Liver (tissue), 3 donors: ENCODE measurements around the gene EFHD1.

ENCODE experiments used
- EGR1 ChIP-seq, 2 donors: IDR thresholded peaks; 2 replicates each; pipeline ENCODE4 v1.6.1; 2016 to 2018; ENCODE audit warnings: antibody characterized with exemption in 2 of 2, low read depth in 2 of 2
- FOXA2 ChIP-seq: IDR thresholded peaks from 2 replicates; pipeline ENCODE4 v1.6.1; 2016; ENCODE audit warnings: antibody characterized with exemption
- MAX ChIP-seq: IDR thresholded peaks from 2 replicates; pipeline ENCODE4 v1.6.1; 2016; ENCODE audit warnings: antibody characterized with exemption
- NR2F2 ChIP-seq: IDR thresholded peaks from 2 replicates; pipeline ENCODE4 v1.6.1; 2016; ENCODE audit warnings: antibody characterized with exemption
- RAD21 ChIP-seq, 2 donors: IDR thresholded peaks; 2 replicates each; pipeline ENCODE4 v1.6.1; 2016; ENCODE audit warnings: antibody characterized with exemption in 2 of 2, mild to moderate bottlenecking in 2 of 2
- REST ChIP-seq: IDR thresholded peaks from 2 replicates; pipeline ENCODE4 v1.6.1; 2016; ENCODE audit warnings: antibody characterized with exemption, mild to moderate bottlenecking
- RXRA ChIP-seq, 2 donors: IDR thresholded peaks; 2 replicates each; pipeline ENCODE4 v1.6.1; 2017 to 2018; ENCODE audit warnings: antibody characterized with exemption in 2 of 2, mild to moderate bottlenecking in 1 of 2
- SP1 ChIP-seq: IDR thresholded peaks from 2 replicates; pipeline ENCODE4 v1.6.1; 2018; ENCODE audit warnings: antibody characterized with exemption, mild to moderate bottlenecking
- TAF1 ChIP-seq: conservative IDR thresholded peaks from 2 replicates; pipeline ENCODE4 v1.6.1; 2016; ENCODE audit warnings: antibody characterized with exemption, mild to moderate bottlenecking
- YY1 ChIP-seq: IDR thresholded peaks from 2 replicates; pipeline ENCODE4 v1.6.1; 2016; ENCODE audit warnings: antibody characterized with exemption, mild to moderate bottlenecking
- ZBTB33 ChIP-seq: IDR thresholded peaks from 2 replicates; pipeline ENCODE4 v1.6.1; 2016; ENCODE audit warnings: antibody characterized with exemption
- TF ChIP-seq, protein P1 (sequence below): fragments of 150-350 bp; IDR thresholded peaks from 2 replicates; pipeline ENCODE4 v1.5.1; 2017; ENCODE audit warnings: improper control_type of control experiment, low read depth, low read length; ENCODE audit not compliant: missing input control
- TF ChIP-seq, protein P2 (sequence below): IDR thresholded peaks from 2 replicates; pipeline ENCODE4 v1.6.1; 2016; ENCODE audit warnings: antibody characterized with exemption
- donor health status: healthy.
- donor health status: healthy.

DNA sequence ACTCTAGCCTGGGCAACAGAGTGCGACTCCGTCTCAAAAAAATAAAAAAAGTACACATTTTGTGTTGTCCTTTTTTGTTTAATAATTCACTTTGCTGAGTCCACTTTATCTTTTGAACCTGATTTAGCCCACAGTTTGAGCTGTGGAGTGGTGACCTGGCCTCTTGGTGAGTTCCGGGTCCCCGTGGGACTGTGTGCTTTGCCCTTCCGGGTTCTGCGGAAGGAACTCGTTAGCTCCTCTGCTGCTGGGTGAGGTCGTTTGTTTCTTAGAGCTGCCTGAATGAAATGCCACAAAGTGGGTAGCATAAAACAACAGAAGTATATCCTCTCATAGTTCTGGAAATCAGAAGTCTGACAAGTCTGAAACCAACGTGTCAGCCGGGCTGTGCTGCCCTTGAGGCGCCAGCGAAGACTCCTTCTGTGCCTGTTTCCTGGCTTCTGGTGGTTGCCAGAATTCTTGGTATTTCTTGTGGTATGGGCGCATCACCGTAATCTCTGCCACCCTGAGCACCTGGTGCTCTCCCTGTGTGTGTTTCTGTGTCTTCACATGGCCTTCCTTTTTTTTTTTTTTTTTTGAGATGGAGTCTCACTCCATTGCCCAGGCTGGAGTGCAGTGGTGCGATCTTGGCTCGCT lies 3.5 kb downstream of the EFHD1 start:
- TF ChIP-seq, protein P1, sequence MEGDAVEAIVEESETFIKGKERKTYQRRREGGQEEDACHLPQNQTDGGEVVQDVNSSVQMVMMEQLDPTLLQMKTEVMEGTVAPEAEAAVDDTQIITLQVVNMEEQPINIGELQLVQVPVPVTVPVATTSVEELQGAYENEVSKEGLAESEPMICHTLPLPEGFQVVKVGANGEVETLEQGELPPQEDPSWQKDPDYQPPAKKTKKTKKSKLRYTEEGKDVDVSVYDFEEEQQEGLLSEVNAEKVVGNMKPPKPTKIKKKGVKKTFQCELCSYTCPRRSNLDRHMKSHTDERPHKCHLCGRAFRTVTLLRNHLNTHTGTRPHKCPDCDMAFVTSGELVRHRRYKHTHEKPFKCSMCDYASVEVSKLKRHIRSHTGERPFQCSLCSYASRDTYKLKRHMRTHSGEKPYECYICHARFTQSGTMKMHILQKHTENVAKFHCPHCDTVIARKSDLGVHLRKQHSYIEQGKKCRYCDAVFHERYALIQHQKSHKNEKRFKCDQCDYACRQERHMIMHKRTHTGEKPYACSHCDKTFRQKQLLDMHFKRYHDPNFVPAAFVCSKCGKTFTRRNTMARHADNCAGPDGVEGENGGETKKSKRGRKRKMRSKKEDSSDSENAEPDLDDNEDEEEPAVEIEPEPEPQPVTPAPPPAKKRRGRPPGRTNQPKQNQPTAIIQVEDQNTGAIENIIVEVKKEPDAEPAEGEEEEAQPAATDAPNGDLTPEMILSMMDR: no peak
- TF ChIP-seq EGR1 (IDR thresholded peaks at IDR 0.05; ENCODE audit: low read depth in 2 of 2): peak in 1 of 2 donors; percentile 89
- no peak for TF ChIP-seq REST
- peak; percentile 91 for TF ChIP-seq MAX
- no peak for TF ChIP-seq TAF1
- TF ChIP-seq FOXA2: no peak
- peak; percentile 43 for TF ChIP-seq YY1
- TF ChIP-seq RXRA (IDR thresholded peaks at IDR 0.05): peak in 1 of 2 donors; percentile 74
- TF ChIP-seq RAD21 (IDR thresholded peaks at IDR 0.05): no peak
- TF ChIP-seq, protein P2, sequence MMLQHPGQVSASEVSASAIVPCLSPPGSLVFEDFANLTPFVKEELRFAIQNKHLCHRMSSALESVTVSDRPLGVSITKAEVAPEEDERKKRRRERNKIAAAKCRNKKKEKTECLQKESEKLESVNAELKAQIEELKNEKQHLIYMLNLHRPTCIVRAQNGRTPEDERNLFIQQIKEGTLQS: no peak
- no peak for TF ChIP-seq SP1
- no peak for TF ChIP-seq NR2F2
- no peak for TF ChIP-seq ZBTB33
